ENCODE measurements around the gene PARP6. TPM values are rescaled to one million over a fixed set of nuclear protein-coding genes. Genes with fewer than 3 reads are reported as not detected.

PARP6 gene
- total and polyA plus RNA-seq, 4 donors: 33.7 to 73.9 (median 59.9) TPM

GRCh38 chr15:72237029-72237852, 35.1 kb downstream of the PARP6 start:
- TF ChIP-seq, protein P1, sequence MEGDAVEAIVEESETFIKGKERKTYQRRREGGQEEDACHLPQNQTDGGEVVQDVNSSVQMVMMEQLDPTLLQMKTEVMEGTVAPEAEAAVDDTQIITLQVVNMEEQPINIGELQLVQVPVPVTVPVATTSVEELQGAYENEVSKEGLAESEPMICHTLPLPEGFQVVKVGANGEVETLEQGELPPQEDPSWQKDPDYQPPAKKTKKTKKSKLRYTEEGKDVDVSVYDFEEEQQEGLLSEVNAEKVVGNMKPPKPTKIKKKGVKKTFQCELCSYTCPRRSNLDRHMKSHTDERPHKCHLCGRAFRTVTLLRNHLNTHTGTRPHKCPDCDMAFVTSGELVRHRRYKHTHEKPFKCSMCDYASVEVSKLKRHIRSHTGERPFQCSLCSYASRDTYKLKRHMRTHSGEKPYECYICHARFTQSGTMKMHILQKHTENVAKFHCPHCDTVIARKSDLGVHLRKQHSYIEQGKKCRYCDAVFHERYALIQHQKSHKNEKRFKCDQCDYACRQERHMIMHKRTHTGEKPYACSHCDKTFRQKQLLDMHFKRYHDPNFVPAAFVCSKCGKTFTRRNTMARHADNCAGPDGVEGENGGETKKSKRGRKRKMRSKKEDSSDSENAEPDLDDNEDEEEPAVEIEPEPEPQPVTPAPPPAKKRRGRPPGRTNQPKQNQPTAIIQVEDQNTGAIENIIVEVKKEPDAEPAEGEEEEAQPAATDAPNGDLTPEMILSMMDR (IDR thresholded peaks at IDR 0.05; ENCODE audit: control extremely low read depth, extremely low read depth): no peak
- no peak for DNase-seq
- Histone ChIP-seq H3K36me3 (ENCODE audit: control insufficient read depth in 4 of 4, insufficient read depth in 4 of 4, low read length in 4 of 4) (peaks cover 7 to 18% (median 14%) of the 10 kb centered on the region in 4 donors), H3K27ac (ENCODE audit: low read depth in 1 of 2, low read length in 1 of 2) (peak overlapping the region in 1 of 2 donors; percentile 63), H3K9ac (ENCODE audit: insufficient read depth in 1 of 2, low read length in 2 of 2) (no peak overlapping the region), H3K27me3 (ENCODE audit: control insufficient read depth in 3 of 3, insufficient read depth in 3 of 3, low read length in 2 of 3) (no peaks in the 10 kb centered on the region), H3K9me3 (ENCODE audit: control insufficient read depth in 4 of 4, insufficient read depth in 3 of 4, low read length in 3 of 4) (no peaks in the 10 kb centered on the region), H3K4me1 (ENCODE audit: control insufficient read depth in 5 of 5, insufficient read depth in 5 of 5, low read length in 5 of 5) (peaks cover 0 to 9% (median 3%) of the 10 kb centered on the region in 5 donors), H3K4me3 (no peak overlapping the region)
- WGBS, 2 donors: 27 to 30% methylated on average over 3 of the region's 3 CpGs
- peak; percentile 85 for ATAC-seq (ENCODE audit: insufficient read depth, low FRiP score)

GRCh38 chr15:72236381-72237003, 35.9 kb downstream of the PARP6 start:
- no peak for ATAC-seq (ENCODE audit: insufficient read depth, low FRiP score)
- TF ChIP-seq, protein P1 (IDR thresholded peaks at IDR 0.05; ENCODE audit: control extremely low read depth, extremely low read depth): no peak
- Histone ChIP-seq H3K9ac (ENCODE audit: insufficient read depth in 1 of 2, low read length in 2 of 2) (no peak overlapping the region), H3K4me1 (ENCODE audit: control insufficient read depth in 5 of 5, insufficient read depth in 5 of 5, low read length in 5 of 5) (peaks cover 0 to 15% (median 3%) of the 10 kb centered on the region in 5 donors), H3K36me3 (ENCODE audit: control insufficient read depth in 4 of 4, insufficient read depth in 4 of 4, low read length in 4 of 4) (peaks cover 4 to 16% (median 11%) of the 10 kb centered on the region in 4 donors), H3K9me3 (ENCODE audit: control insufficient read depth in 4 of 4, insufficient read depth in 3 of 4, low read length in 3 of 4) (no peaks in the 10 kb centered on the region), H3K4me3 (no peak overlapping the region), H3K27me3 (ENCODE audit: control insufficient read depth in 3 of 3, insufficient read depth in 3 of 3, low read length in 2 of 3) (no peaks in the 10 kb centered on the region), H3K27ac (ENCODE audit: low read depth in 1 of 2, low read length in 1 of 2) (no peak overlapping the region)
- DNase-seq: no peak
- 91 to 97% methylated on average over 2 of the region's 2 CpGs for WGBS, 2 donors

- ATAC-seq (ENCODE audit: insufficient read depth, low FRiP score) (no peak), DNase-seq (no peak)
- no peaks in the 10 kb centered on the region for H3K9me3 ChIP-seq (ENCODE audit: control insufficient read depth in 4 of 4, insufficient read depth in 3 of 4, low read length in 3 of 4)
- WGBS, 2 donors: 97 to 98% methylated on average over 4 of the region's 4 CpGs
- TF ChIP-seq, protein P1 (IDR thresholded peaks at IDR 0.05; ENCODE audit: control extremely low read depth, extremely low read depth): no peak
- no peak overlapping the region for H3K27ac ChIP-seq (ENCODE audit: low read depth in 1 of 2, low read length in 1 of 2)
- H3K4me1 ChIP-seq (ENCODE audit: control insufficient read depth in 5 of 5, insufficient read depth in 5 of 5, low read length in 5 of 5): peaks cover 0 to 15% (median 3%) of the 10 kb centered on the region in 5 donors
- no peaks in the 10 kb centered on the region for H3K27me3 ChIP-seq (ENCODE audit: control insufficient read depth in 3 of 3, insufficient read depth in 3 of 3, low read length in 2 of 3)
- H3K9ac ChIP-seq (ENCODE audit: insufficient read depth in 1 of 2, low read length in 2 of 2): no peak overlapping the region
- H3K36me3 ChIP-seq (ENCODE audit: control insufficient read depth in 4 of 4, insufficient read depth in 4 of 4, low read length in 4 of 4): peaks cover 0 to 9% (median 3%) of the 10 kb centered on the region in 4 donors
- H3K4me3 ChIP-seq: no peak overlapping the region
Observed at GRCh38 chr15:72235298-72235697, 37.1 kb downstream of the PARP6 start.
